HEK293 (cell line): ENCODE measurements around the gene DDAH1.

Experiments
- CTCF ChIA-PET: fragments of 350-600 bp; formaldehyde crosslinking; extraction: SDS; loops from one replicate; lab custom pipeline; 2021; ENCODE audit warnings: antibody characterized with exemption; lab: Yijun Ruan, JAX
- POLR2A ChIA-PET: fragments of 300-600 bp; formaldehyde crosslinking; extraction: SDS; loops from one replicate; lab custom pipeline; 2020; ENCODE audit warnings: antibody characterized with exemption, inconsistent platforms; lab: Yijun Ruan, JAX
- H3K27ac ChIP-seq: fragments of 200-500 bp; sonication (Bioruptor generic); 2 replicates; pipeline ENCODE4 v1.5.1; 2014; ENCODE audit warnings: low read depth, low read length, control low read depth, inconsistent platforms; ENCODE audit errors: extremely low read depth
- H3K36me3 ChIP-seq, 2 experiments: fragments of 200-500 bp in 1 of 2; sonication (Bioruptor generic) in 1 of 2; 1 replicate in 1 of 2; 2 replicates in 1 of 2; pipeline ENCODE4 v1.5.1; 2014 to 2017; ENCODE audit warnings: inconsistent platforms in 2 of 2, low read length in 2 of 2; ENCODE audit not compliant: control insufficient read depth in 2 of 2, insufficient read depth in 1 of 2
- H3K4me1 ChIP-seq: fragments of 200-500 bp; sonication (Bioruptor generic); 2 replicates; pipeline ENCODE4 v1.5.1; 2014; ENCODE audit warnings: mild to moderate bottlenecking, low read length, inconsistent platforms; ENCODE audit not compliant: control insufficient read depth, insufficient read depth
- H3K4me3 ChIP-seq: 2 replicates; pipeline ENCODE4 v1.5.1; 2011; ENCODE audit warnings: low read depth, mild to moderate bottlenecking, control low read depth, low read length, moderate library complexity
- H3K9me3 ChIP-seq: fragments of 200-500 bp; sonication (Bioruptor generic); 2 replicates; pipeline ENCODE4 v1.5.1; 2014; ENCODE audit warnings: low read depth, low read length, inconsistent platforms; ENCODE audit not compliant: control insufficient read depth, insufficient read depth
- GFI1B ChIP-seq: fragments of 450-650 bp; formaldehyde crosslinking; IDR thresholded peaks from 2 replicates; pipeline ENCODE4 v1.5.1; 2016; ENCODE audit warnings: missing biosample characterization, missing genetic modification characterization
- GLI2 ChIP-seq: fragments of 450-650 bp; formaldehyde crosslinking; IDR thresholded peaks from 2 replicates; pipeline ENCODE4; 2017; ENCODE audit warnings: missing biosample characterization, missing genetic modification characterization, low read depth, borderline replicate concordance
- INSM2 ChIP-seq: fragments of 450-650 bp; formaldehyde crosslinking; IDR thresholded peaks from 2 replicates; pipeline ENCODE4 v1.5.1; 2016; ENCODE audit warnings: missing biosample characterization, missing genetic modification characterization
- KLF17 ChIP-seq: fragments of 450-650 bp; formaldehyde crosslinking; IDR thresholded peaks from 2 replicates; pipeline ENCODE4 v1.5.1; 2016; ENCODE audit warnings: missing biosample characterization, missing genetic modification characterization
- KLF8 ChIP-seq: fragments of 450-650 bp; formaldehyde crosslinking; IDR thresholded peaks from 2 replicates; pipeline ENCODE4 v1.5.1; 2016; ENCODE audit warnings: missing biosample characterization, missing genetic modification characterization
- MZF1 ChIP-seq: fragments of 450-650 bp; formaldehyde crosslinking; IDR thresholded peaks from 2 replicates; pipeline ENCODE4 v1.5.1; 2017; ENCODE audit warnings: missing biosample characterization, missing genetic modification characterization, borderline replicate concordance
- OVOL3 ChIP-seq: fragments of 450-650 bp; formaldehyde crosslinking; IDR thresholded peaks from 2 replicates; pipeline ENCODE4 v1.5.1; 2016; ENCODE audit warnings: missing biosample characterization, missing genetic modification characterization
- SCRT2 ChIP-seq: fragments of 450-650 bp; formaldehyde crosslinking; IDR thresholded peaks from 2 replicates; pipeline ENCODE4 v1.5.1; 2016; ENCODE audit warnings: missing biosample characterization, missing genetic modification characterization
- SP2 ChIP-seq: fragments of 450-650 bp; formaldehyde crosslinking; IDR thresholded peaks from 2 replicates; pipeline ENCODE4 v1.5.1; 2016; ENCODE audit warnings: missing biosample characterization, missing genetic modification characterization
- ZBTB11 ChIP-seq: fragments of 450-650 bp; formaldehyde crosslinking; conservative IDR thresholded peaks from 2 replicates; pipeline ENCODE4 v1.5.1; 2016; ENCODE audit warnings: low read depth, missing biosample characterization, missing genetic modification characterization
- ZNF133 ChIP-seq: fragments of 450-650 bp; formaldehyde crosslinking; IDR thresholded peaks from 2 replicates; pipeline ENCODE4 v1.5.1; 2016; ENCODE audit warnings: missing biosample characterization, missing genetic modification characterization
- ZNF169 ChIP-seq: fragments of 450-650 bp; formaldehyde crosslinking; IDR thresholded peaks from 2 replicates; pipeline ENCODE4 v1.5.1; 2016; ENCODE audit warnings: missing biosample characterization, missing genetic modification characterization
- ZNF214 ChIP-seq: fragments of 450-650 bp; formaldehyde crosslinking; IDR thresholded peaks from 2 replicates; pipeline ENCODE4 v1.5.1; 2017; ENCODE audit warnings: missing biosample characterization, mild to moderate bottlenecking, missing genetic modification characterization, borderline replicate concordance
- ZNF23 ChIP-seq: fragments of 450-650 bp; formaldehyde crosslinking; IDR thresholded peaks from 2 replicates; pipeline ENCODE4 v1.5.1; 2016; ENCODE audit warnings: missing biosample characterization, missing genetic modification characterization, borderline replicate concordance
- ZNF362 ChIP-seq: fragments of 450-650 bp; formaldehyde crosslinking; IDR thresholded peaks from 2 replicates; pipeline ENCODE4 v1.5.1; 2016; ENCODE audit warnings: missing biosample characterization, missing genetic modification characterization
- ZNF37A ChIP-seq: fragments of 450-650 bp; IDR thresholded peaks from 2 replicates; pipeline ENCODE4 v1.5.1; 2018; ENCODE audit warnings: missing biosample characterization, missing genetic modification characterization
- ZNF501 ChIP-seq: fragments of 450-650 bp; formaldehyde crosslinking; IDR thresholded peaks from 2 replicates; pipeline ENCODE4 v1.5.1; 2016; ENCODE audit warnings: missing biosample characterization, missing genetic modification characterization
- ZNF521 ChIP-seq: fragments of 450-650 bp; formaldehyde crosslinking; IDR thresholded peaks from 2 replicates; pipeline ENCODE4 v1.5.1; 2017; ENCODE audit warnings: missing biosample characterization, mild to moderate bottlenecking, missing genetic modification characterization
- ZNF580 ChIP-seq: fragments of 450-650 bp; formaldehyde crosslinking; IDR thresholded peaks from 2 replicates; pipeline ENCODE4 v1.5.1; 2016; ENCODE audit warnings: missing biosample characterization, missing genetic modification characterization
- ZNF585B ChIP-seq: fragments of 450-650 bp; formaldehyde crosslinking; IDR thresholded peaks from 2 replicates; pipeline ENCODE4 v1.5.1; 2016; ENCODE audit warnings: missing biosample characterization, missing genetic modification characterization
- ZNF664 ChIP-seq: fragments of 450-650 bp; formaldehyde crosslinking; IDR thresholded peaks from 2 replicates; pipeline ENCODE4 v1.5.1; 2016; ENCODE audit warnings: missing biosample characterization, missing genetic modification characterization
- ZNF76 ChIP-seq: fragments of 450-650 bp; formaldehyde crosslinking; IDR thresholded peaks from 2 replicates; pipeline ENCODE4; 2016; ENCODE audit warnings: low read depth, missing biosample characterization, missing genetic modification characterization, borderline replicate concordance
- ZNF830 ChIP-seq: fragments of 450-650 bp; IDR thresholded peaks from 2 replicates; pipeline ENCODE4 v1.5.0; 2018; ENCODE audit warnings: missing biosample characterization, missing genetic modification characterization, low read depth, mild to moderate bottlenecking, moderate library complexity
- ZSCAN18 ChIP-seq: fragments of 450-650 bp; formaldehyde crosslinking; IDR thresholded peaks from 2 replicates; pipeline ENCODE4 v1.5.1; 2016; ENCODE audit warnings: missing biosample characterization, missing genetic modification characterization

DDAH1 gene

GRCh38 chr1:85494074-85494903 is 29.3 kb upstream of the DDAH1 start:
- ChIA-PET POLR2A (no interaction called here), CTCF (interaction anchor here (0.6 to 0.8 kb wide), 3 partner anchors 9 to 605 kb away, joined by 3 to 5 read pairs (median 4); partner anchors contain the start of gene CCN1)
- H3K27ac ChIP-seq: no peak overlapping the region
- no peaks in the 10 kb centered on the region for H3K4me1 ChIP-seq
- no peak overlapping the region for H3K4me3 ChIP-seq
- H3K9me3 ChIP-seq: no peaks in the 10 kb centered on the region
- H3K36me3 ChIP-seq: no peaks in the 10 kb centered on the region
- TF ChIP-seq ZNF664 (tag by site-specific recombination): no peak
- TF ChIP-seq KLF17 (tag by site-specific recombination): no peak
- TF ChIP-seq ZBTB11 (tag by site-specific recombination): no peak
- no peak for TF ChIP-seq OVOL3 (tag by site-specific recombination)
- TF ChIP-seq ZNF362 (tag by site-specific recombination): no peak
- TF ChIP-seq MZF1 (tag by site-specific recombination): no peak
- TF ChIP-seq ZNF585B (tag by site-specific recombination): no peak
- TF ChIP-seq ZNF23 (tag by site-specific recombination): no peak
- TF ChIP-seq ZNF76: no peak
- TF ChIP-seq KLF8 (tag by site-specific recombination): no peak
- no peak for TF ChIP-seq ZNF830 (tag by site-specific recombination)
- no peak for TF ChIP-seq ZNF133 (tag by site-specific recombination)
- no peak for TF ChIP-seq SCRT2
- no peak for TF ChIP-seq ZSCAN18 (tag by site-specific recombination)
- TF ChIP-seq ZNF521: no peak

- Histone ChIP-seq H3K36me3 (no peaks in the 10 kb centered on the region), H3K9me3 (no peaks in the 10 kb centered on the region), H3K4me3 (no peak overlapping the region), H3K27ac (no peak overlapping the region), H3K4me1 (no peaks in the 10 kb centered on the region)
- ChIA-PET CTCF (no interaction called here), POLR2A (no interaction called here)
- no peak for TF ChIP-seq GLI2
- no peak for TF ChIP-seq ZNF580 (tag by site-specific recombination)
- no peak for TF ChIP-seq SP2
- no peak for TF ChIP-seq OVOL3 (tag by site-specific recombination)
- no peak for TF ChIP-seq ZNF37A (tag by site-specific recombination)
- TF ChIP-seq ZNF169 (tag by site-specific recombination): no peak
- TF ChIP-seq GFI1B (tag by site-specific recombination): no peak
- TF ChIP-seq ZNF76: no peak
- TF ChIP-seq ZNF501 (tag by site-specific recombination): no peak
- TF ChIP-seq INSM2: no peak
- TF ChIP-seq ZNF214: no peak
Observed at GRCh38 chr1:85490270-85490985, 25.5 kb upstream of the DDAH1 start.
